Esophagus squamous epithelium (tissue), 4 donors: ENCODE results near the gene DDB1.

ENCODE experiments used
- POLR2A ChIP-seq, 4 donors: fragments of 450-650 bp; IDR thresholded peaks; one replicate each; pipeline ENCODE4 v1.6.1; 2017; ENCODE audit warnings: antibody characterized with exemption in 4 of 4, mild to moderate bottlenecking in 4 of 4, moderate library complexity in 3 of 4
- TF ChIP-seq, protein P1 (sequence below), 6 experiments: fragments of 450-650 bp in 4 of 6; fragments of 200-600 bp in 2 of 6; sonication (generic) in 2 of 6; IDR thresholded peaks; one replicate each; pipeline ENCODE4 v1.5.1; 2016 to 2019; ENCODE audit warnings: antibody characterized with exemption in 6 of 6, mild to moderate bottlenecking in 4 of 6, moderate library complexity in 4 of 6

DNA sequence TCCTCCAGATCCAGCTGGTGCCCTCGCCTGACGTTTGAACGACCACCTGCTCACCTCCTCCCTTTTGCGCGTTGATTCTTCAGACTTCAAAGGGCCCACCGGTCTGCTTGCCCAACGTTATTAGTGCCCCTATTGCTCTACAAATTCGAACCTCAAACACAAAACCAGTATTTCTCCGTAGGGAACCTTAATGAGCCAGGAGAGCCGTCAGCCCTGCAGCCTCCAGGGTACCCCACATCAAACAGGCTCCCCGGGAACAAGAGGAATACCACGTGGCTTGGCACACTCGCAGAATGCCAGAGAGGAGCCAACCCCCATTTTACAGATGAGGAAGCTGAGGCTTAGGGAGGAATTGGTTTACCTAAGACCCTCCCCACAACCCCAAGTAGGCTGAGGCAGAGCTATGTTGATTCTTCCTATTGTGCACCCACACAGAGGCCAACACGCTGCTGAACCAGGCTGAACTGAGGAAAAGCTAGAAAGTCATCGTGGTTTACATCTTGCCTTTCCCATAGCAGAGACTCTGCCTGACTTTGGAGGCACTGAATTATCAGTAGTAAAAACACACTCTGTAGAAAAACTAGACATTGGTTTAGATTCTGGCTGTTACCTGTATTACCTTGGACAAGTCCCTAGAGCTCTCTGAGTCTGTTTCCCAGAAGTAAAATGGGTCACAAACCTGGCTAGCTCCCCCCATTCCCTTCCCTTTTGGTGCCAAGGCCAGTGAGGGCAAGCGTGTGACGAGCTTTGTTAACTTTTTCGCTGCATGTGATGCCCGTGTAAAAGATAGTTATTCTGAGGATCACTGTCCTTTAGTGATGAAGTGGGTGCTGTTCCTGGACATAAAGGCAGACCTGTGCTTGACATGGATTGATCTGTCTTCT lies 887 bp upstream of the DDB1 start:
- TF ChIP-seq, protein P1, sequence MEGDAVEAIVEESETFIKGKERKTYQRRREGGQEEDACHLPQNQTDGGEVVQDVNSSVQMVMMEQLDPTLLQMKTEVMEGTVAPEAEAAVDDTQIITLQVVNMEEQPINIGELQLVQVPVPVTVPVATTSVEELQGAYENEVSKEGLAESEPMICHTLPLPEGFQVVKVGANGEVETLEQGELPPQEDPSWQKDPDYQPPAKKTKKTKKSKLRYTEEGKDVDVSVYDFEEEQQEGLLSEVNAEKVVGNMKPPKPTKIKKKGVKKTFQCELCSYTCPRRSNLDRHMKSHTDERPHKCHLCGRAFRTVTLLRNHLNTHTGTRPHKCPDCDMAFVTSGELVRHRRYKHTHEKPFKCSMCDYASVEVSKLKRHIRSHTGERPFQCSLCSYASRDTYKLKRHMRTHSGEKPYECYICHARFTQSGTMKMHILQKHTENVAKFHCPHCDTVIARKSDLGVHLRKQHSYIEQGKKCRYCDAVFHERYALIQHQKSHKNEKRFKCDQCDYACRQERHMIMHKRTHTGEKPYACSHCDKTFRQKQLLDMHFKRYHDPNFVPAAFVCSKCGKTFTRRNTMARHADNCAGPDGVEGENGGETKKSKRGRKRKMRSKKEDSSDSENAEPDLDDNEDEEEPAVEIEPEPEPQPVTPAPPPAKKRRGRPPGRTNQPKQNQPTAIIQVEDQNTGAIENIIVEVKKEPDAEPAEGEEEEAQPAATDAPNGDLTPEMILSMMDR (IDR thresholded peaks at IDR 0.05): no peak
- no peak for TF ChIP-seq POLR2A (IDR thresholded peaks at IDR 0.05)
